ENCODE measurements around the gene SLC22A23.

SLC22A23 gene

DNA sequence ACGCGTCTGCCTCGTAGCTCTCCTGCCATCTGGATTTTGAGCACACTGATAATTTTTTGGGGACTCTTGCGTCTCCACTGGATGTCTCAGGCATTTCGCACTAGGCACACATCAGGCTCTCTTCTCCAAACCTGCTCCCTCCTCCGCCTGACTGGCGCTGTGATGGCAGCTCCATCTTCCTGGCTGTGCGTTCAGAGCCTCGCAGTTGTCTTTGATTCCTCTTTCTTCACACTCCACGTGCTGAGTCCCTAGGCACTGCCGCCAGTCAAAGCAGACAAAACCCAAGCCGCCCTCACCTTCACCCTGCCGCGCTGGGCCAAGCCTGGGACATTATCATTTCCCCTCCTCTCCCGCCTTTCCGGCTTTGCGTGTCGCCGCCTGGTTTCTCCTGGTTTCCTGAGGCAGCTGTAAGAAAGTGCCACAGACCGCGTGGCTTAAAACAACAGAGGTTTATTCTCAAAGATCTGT, 197.3 kb downstream of the SLC22A23 start (continued):
- TF ChIP-seq ZNF132 (tag by site-specific recombination; IDR thresholded peaks at IDR 0.05; ENCODE audit: borderline replicate concordance) (no peak), YY1 (tag by site-specific recombination; IDR thresholded peaks at IDR 0.05) (no peak), OVOL3 (tag by site-specific recombination; IDR thresholded peaks at IDR 0.05) (no peak), ZNF324 (tag by site-specific recombination; IDR thresholded peaks at IDR 0.05) (no peak), ZNF133 (tag by site-specific recombination; IDR thresholded peaks at IDR 0.05) (no peak), PRDM1 (tag by site-specific recombination; IDR thresholded peaks at IDR 0.05) (no peak; the same call in 1 of the 2 replicates), ZNF600 (tag by site-specific recombination; IDR thresholded peaks at IDR 0.05) (peak; percentile 46), ZNF76 (tag by site-specific recombination; IDR thresholded peaks at IDR 0.05; ENCODE audit: borderline replicate concordance, low read depth) (no peak), ZNF19 (tag by site-specific recombination; IDR thresholded peaks at IDR 0.05; ENCODE audit: low read depth) (no peak), SP2 (tag by site-specific recombination; IDR thresholded peaks at IDR 0.05) (peak; percentile 31; the same call in 1 of the 2 replicates), ZNF404 (tag by site-specific recombination; IDR thresholded peaks at IDR 0.05) (no peak), ZNF214 (tag by site-specific recombination; IDR thresholded peaks at IDR 0.05; ENCODE audit: borderline replicate concordance) (no peak), ZBTB20 (tag by site-specific recombination; IDR thresholded peaks at IDR 0.05) (peak; percentile 6; the same call in 1 of the 2 replicates), ZNF23 (tag by site-specific recombination; IDR thresholded peaks at IDR 0.05; ENCODE audit: borderline replicate concordance) (no peak), ZNF629 (tag by site-specific recombination; IDR thresholded peaks at IDR 0.05) (no peak), ZNF350 (tag by site-specific recombination; IDR thresholded peaks at IDR 0.05) (no peak), TCF7L2 (IDR thresholded peaks at IDR 0.05; ENCODE audit: borderline replicate concordance, low read depth, low read length) (no peak)
- TF ChIP-seq, protein P1, sequence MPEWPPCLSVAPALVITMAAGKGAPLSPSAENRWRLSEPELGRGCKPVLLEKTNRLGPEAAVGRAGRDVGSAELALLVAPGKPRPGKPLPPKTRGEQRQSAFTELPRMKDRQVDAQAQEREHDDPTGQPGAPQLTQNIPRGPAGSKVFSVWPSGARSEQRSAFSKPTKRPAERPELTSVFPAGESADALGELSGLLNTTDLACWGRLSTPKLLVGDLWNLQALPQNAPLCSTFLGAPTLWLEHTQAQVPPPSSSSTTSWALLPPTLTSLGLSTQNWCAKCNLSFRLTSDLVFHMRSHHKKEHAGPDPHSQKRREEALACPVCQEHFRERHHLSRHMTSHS (tag by site-specific recombination; IDR thresholded peaks at IDR 0.05), result no peak
- TF ChIP-seq, protein P2, sequence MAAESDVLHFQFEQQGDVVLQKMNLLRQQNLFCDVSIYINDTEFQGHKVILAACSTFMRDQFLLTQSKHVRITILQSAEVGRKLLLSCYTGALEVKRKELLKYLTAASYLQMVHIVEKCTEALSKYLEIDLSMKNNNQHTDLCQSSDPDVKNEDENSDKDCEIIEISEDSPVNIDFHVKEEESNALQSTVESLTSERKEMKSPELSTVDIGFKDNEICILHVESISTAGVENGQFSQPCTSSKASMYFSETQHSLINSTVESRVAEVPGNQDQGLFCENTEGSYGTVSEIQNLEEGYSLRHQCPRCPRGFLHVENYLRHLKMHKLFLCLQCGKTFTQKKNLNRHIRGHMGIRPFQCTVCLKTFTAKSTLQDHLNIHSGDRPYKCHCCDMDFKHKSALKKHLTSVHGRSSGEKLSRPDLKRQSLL (tag by site-specific recombination; IDR thresholded peaks at IDR 0.05), result peak; percentile 21; the same call in 1 of the 2 replicates
- TF ChIP-seq, protein P3, sequence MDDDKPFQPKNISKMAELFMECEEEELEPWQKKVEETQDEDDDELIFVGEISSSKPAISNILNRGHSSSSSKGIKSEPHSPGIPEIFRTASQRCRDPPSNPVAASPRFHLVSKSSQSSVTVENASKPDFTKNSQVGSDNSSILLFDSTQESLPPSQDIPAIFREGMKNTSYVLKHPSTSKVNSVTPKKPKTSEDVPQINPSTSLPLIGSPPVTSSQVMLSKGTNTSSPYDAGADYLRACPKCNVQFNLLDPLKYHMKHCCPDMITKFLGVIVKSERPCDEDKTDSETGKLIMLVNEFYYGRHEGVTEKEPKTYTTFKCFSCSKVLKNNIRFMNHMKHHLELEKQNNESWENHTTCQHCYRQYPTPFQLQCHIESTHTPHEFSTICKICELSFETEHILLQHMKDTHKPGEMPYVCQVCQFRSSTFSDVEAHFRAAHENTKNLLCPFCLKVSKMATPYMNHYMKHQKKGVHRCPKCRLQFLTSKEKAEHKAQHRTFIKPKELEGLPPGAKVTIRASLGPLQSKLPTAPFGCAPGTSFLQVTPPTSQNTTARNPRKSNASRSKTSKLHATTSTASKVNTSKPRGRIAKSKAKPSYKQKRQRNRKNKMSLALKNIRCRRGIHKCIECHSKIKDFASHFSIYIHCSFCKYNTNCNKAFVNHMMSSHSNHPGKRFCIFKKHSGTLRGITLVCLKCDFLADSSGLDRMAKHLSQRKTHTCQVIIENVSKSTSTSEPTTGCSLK (tag by site-specific recombination; IDR thresholded peaks at IDR 0.05), result no peak

DNA sequence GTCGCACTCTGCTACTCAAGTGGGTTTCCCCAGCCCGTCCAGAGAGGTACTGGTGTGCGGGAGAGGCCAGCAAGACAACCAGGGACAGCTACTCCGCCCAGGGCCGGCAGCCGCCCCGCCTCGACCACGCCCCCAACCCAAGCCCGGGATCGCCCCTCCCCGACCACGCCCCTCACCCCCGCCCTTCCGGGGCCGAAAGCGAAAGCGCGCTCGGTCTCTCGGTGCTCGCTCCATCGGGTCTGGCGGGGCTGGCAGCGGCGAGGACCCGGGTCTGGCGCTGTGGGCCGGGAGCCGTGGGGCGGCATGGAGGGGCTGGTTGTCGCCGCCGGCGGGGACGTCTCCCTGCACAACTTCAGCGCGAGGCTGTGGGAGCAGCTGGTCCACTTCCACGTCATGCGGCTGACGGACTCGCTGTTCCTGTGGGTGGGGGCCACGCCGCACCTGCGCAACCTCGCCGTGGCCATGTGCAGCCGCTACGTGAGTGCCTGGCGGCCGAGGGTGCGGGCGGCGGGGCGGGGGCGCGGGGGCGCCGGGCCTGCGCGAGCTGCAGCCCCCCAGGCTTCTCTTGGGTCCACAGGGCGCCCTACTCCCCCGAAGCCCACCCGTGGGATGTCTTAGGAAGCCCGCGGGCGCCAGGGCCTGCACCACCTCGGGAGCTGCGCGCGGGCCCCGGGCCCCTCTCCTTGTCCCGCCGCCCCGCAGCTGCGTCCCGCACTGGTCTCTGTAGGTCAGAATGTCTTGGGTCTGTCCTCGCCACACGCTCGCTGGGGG, 197.9 kb downstream of the SLC22A23 start, which contains the start of gene PSMG4:
Gene PSMG4, plus strand, starts transcription at position 228 of the 771 bp plus-strand sequence. Its CDS starts 76 bp downstream, at position 304.
- ChIA-PET CTCF (interaction anchor here (0.7 to 1.4 kb wide), 4 partner anchors 8 to 134 kb away, joined by 3 to 8 read pairs (median 4); no protein-coding TSS in a partner anchor), POLR2A (interaction anchor here (0.6 to 2.8 kb wide), 8 partner anchors 8 to 102 kb away, joined by 3 to 14 read pairs (median 8); partner anchors contain the start of gene TUBB2A)
- peak within 1 kb of the TSS; percentile 92 for H3K4me3 ChIP-seq (ENCODE audit: low read depth, low read length)
- peaks cover 0 to 26% of the 10 kb centered on the region in 2 experiments; a peak in 2 of 3 replicates for H3K36me3 ChIP-seq (ENCODE audit: control insufficient read depth in 2 of 2, insufficient read depth in 1 of 2, low read length in 2 of 2)
- H3K9me3 ChIP-seq (ENCODE audit: control insufficient read depth, insufficient read depth, low read depth, low read length), result no peaks in the 10 kb centered on the region
- peak within 1 kb of the TSS; percentile 67 for H3K27ac ChIP-seq (ENCODE audit: extremely low read depth, low read depth, low read length)
- peaks cover 10% of the 10 kb centered on the region; the same call in 1 of the 2 replicates for H3K4me1 ChIP-seq (ENCODE audit: control insufficient read depth, insufficient read depth, low read length)
- TF ChIP-seq YY1 (tag by site-specific recombination; IDR thresholded peaks at IDR 0.05) (peak; percentile 53), KLF10 (tag by site-specific recombination; IDR thresholded peaks at IDR 0.05) (peak; percentile 83), ZFP69B (tag by site-specific recombination; IDR thresholded peaks at IDR 0.05) (peak; percentile 58; the same call in 1 of the 2 replicates), ZXDB (tag by site-specific recombination; IDR thresholded peaks at IDR 0.05) (peak; percentile 77), ZNF114 (tag by site-specific recombination; IDR thresholded peaks at IDR 0.05) (no peak), SALL2 (tag by site-specific recombination; IDR thresholded peaks at IDR 0.05; ENCODE audit: borderline replicate concordance) (no peak)
- TF ChIP-seq, protein P4, sequence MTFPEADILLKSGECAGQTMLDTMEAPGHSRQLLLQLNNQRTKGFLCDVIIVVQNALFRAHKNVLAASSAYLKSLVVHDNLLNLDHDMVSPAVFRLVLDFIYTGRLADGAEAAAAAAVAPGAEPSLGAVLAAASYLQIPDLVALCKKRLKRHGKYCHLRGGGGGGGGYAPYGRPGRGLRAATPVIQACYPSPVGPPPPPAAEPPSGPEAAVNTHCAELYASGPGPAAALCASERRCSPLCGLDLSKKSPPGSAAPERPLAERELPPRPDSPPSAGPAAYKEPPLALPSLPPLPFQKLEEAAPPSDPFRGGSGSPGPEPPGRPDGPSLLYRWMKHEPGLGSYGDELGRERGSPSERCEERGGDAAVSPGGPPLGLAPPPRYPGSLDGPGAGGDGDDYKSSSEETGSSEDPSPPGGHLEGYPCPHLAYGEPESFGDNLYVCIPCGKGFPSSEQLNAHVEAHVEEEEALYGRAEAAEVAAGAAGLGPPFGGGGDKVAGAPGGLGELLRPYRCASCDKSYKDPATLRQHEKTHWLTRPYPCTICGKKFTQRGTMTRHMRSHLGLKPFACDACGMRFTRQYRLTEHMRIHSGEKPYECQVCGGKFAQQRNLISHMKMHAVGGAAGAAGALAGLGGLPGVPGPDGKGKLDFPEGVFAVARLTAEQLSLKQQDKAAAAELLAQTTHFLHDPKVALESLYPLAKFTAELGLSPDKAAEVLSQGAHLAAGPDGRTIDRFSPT (tag by site-specific recombination; IDR thresholded peaks at IDR 0.05), result no peak
- TF ChIP-seq, protein P5, sequence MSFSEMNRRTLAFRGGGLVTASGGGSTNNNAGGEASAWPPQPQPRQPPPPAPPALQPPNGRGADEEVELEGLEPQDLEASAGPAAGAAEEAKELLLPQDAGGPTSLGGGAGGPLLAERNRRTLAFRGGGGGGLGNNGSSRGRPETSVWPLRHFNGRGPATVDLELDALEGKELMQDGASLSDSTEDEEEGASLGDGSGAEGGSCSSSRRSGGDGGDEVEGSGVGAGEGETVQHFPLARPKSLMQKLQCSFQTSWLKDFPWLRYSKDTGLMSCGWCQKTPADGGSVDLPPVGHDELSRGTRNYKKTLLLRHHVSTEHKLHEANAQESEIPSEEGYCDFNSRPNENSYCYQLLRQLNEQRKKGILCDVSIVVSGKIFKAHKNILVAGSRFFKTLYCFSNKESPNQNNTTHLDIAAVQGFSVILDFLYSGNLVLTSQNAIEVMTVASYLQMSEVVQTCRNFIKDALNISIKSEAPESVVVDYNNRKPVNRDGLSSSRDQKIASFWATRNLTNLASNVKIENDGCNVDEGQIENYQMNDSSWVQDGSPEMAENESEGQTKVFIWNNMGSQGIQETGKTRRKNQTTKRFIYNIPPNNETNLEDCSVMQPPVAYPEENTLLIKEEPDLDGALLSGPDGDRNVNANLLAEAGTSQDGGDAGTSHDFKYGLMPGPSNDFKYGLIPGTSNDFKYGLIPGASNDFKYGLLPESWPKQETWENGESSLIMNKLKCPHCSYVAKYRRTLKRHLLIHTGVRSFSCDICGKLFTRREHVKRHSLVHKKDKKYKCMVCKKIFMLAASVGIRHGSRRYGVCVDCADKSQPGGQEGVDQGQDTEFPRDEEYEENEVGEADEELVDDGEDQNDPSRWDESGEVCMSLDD (tag by site-specific recombination; IDR thresholded peaks at IDR 0.05), result peak; percentile 27; the same call in 1 of the 2 replicates
